ENCODE measurements around the gene TGIF2. TPM values are rescaled to one million over a fixed set of nuclear protein-coding genes. Genes with fewer than 3 reads are reported as not detected.
"Not testable (repeated sequence)": the region's sequence is repeated elsewhere in the genome, so short reads cannot be mapped to it uniquely, and the experiment has no call there.

Gene TGIF2
- total RNA-seq, 2 donors from 2014 or later = 5.6 to 7.3 TPM

- no peak for TF ChIP-seq CTCF (IDR thresholded peaks at IDR 0.05)
- intact Hi-C loops (cut with DNase I) = no loop called here
- no peak for DNase-seq
These were observed 60.9 kb downstream of the TGIF2 start for GRCh38 chr20:36634342-36634741.

GRCh38 chr20:36638876-36639400 lies 65.5 kb downstream of the TGIF2 start:
- H3K4me3 ChIP-seq; H3K9me3 ChIP-seq; intact Hi-C loops (cut with DNase I); H3K9ac ChIP-seq (ENCODE audit: low read depth in 2 of 2, low read length in 2 of 2); DNase-seq; H3K4me1 ChIP-seq; H3K27me3 ChIP-seq; H3K27ac ChIP-seq; H3K36me3 ChIP-seq: not testable (repeated sequence)

More at GRCh38 chr20:36634342-36634741, 60.9 kb downstream of the TGIF2 start:
- Histone ChIP-seq H3K9ac (ENCODE audit: low read depth in 2 of 2, low read length in 2 of 2) (no peak overlapping the region), H3K27ac (no peak overlapping the region), H3K27me3 (no peaks in the 10 kb centered on the region), H3K4me3 (no peak overlapping the region), H3K9me3 (no peaks in the 10 kb centered on the region), H3K36me3 (no peaks in the 10 kb centered on the region), H3K4me1 (no peaks in the 10 kb centered on the region)

- Histone ChIP-seq H3K9ac (ENCODE audit: low read depth in 2 of 2, low read length in 2 of 2) (no peak overlapping the region), H3K9me3 (no peaks in the 10 kb centered on the region), H3K36me3 (no peaks in the 10 kb centered on the region), H3K27me3 (no peaks in the 10 kb centered on the region), H3K4me3 (no peak overlapping the region), H3K4me1 (no peaks in the 10 kb centered on the region), H3K27ac (no peak overlapping the region)
- intact Hi-C loops (cut with DNase I) = no loop called here
- TF ChIP-seq CTCF (IDR thresholded peaks at IDR 0.05) = no peak
- DNase-seq = no peak
These were observed 68.1 kb downstream of the TGIF2 start for GRCh38 chr20:36641506-36641843.

GRCh38 chr20:36642136-36642535 lies 68.7 kb downstream of the TGIF2 start:
- H3K4me3 ChIP-seq = no peak overlapping the region
- no peak for TF ChIP-seq CTCF (IDR thresholded peaks at IDR 0.05)
- DNase-seq = no peak
- H3K9me3 ChIP-seq = no peaks in the 10 kb centered on the region
- H3K27me3 ChIP-seq = no peaks in the 10 kb centered on the region
- H3K4me1 ChIP-seq = no peaks in the 10 kb centered on the region
- no peak overlapping the region for H3K9ac ChIP-seq (ENCODE audit: low read depth in 2 of 2, low read length in 2 of 2)
- intact Hi-C loops (cut with DNase I) = no loop called here
- H3K36me3 ChIP-seq = no peaks in the 10 kb centered on the region
- no peak overlapping the region for H3K27ac ChIP-seq

Other genes with a start within 250 kb of the TGIF2 start
- gene MYL9, start 32.1 kb upstream of the TGIF2 start, total RNA-seq = 100 to 1,000 TPM in 1 of 2 donors, 10 to 100 TPM in 1; 49.3 to 582 TPM
- 100 to 1,000 TPM; 143 to 207 TPM for gene RAB5IF, start 32.2 kb downstream of the TGIF2 start, total RNA-seq
- gene SLA2, start 72.6 kb downstream of the TGIF2 start, total RNA-seq = under 1 TPM; 0.58 to 0.59 TPM
- gene NDRG3, start 172.5 kb downstream of the TGIF2 start, total RNA-seq = 10 to 100 TPM; 30.0 to 32.0 TPM
- 10 to 100 TPM; 10.9 to 24.2 TPM for gene DSN1, start 200.2 kb downstream of the TGIF2 start, total RNA-seq